WERI-Rb-1 (cell line): ENCODE data around the gene TMEM128.
"Not testable (repeated sequence)": the region's sequence is repeated elsewhere in the genome, so short reads cannot be mapped to it uniquely, and the experiment has no call there.

ENCODE experiments used
- DNase-seq: peaks from one replicate; pipeline ENCODE4 v3.0.0-alpha.2; 2020
- H3K27ac ChIP-seq: fragments of 250-450 bp; sonication (Bioruptor Pico); 2 replicates; pipeline ENCODE4 v1.5.1; 2020; ENCODE audit warnings: mild to moderate bottlenecking, moderate library complexity
- H3K27me3 ChIP-seq: fragments of 250-450 bp; sonication (Bioruptor Pico); 2 replicates; pipeline ENCODE4 v1.5.1; 2021; ENCODE audit warnings: mild to moderate bottlenecking, low read depth, moderate library complexity; ENCODE audit not compliant: insufficient read depth, severe bottlenecking
- H3K36me3 ChIP-seq: fragments of 250-450 bp; sonication (Bioruptor Pico); 2 replicates; pipeline ENCODE4 v1.5.1; 2020; ENCODE audit warnings: mild to moderate bottlenecking, moderate library complexity
- H3K4me3 ChIP-seq: 2 replicates; pipeline ENCODE4 v1.5.1; 2011; ENCODE audit warnings: low read depth, mild to moderate bottlenecking, control low read depth, low read length
- H3K9me3 ChIP-seq: fragments of 250-450 bp; sonication (Bioruptor Pico); 2 replicates; pipeline ENCODE4 v1.5.1; 2021; ENCODE audit warnings: mild to moderate bottlenecking, moderate library complexity; ENCODE audit not compliant: severe bottlenecking
- TF ChIP-seq, protein P1 (sequence below): IDR thresholded peaks from 2 replicates; pipeline ENCODE4 v1.5.1; 2011; ENCODE audit warnings: low read depth, mild to moderate bottlenecking, control low read depth, inconsistent platforms, low read length

The TMEM128 gene

DNA sequence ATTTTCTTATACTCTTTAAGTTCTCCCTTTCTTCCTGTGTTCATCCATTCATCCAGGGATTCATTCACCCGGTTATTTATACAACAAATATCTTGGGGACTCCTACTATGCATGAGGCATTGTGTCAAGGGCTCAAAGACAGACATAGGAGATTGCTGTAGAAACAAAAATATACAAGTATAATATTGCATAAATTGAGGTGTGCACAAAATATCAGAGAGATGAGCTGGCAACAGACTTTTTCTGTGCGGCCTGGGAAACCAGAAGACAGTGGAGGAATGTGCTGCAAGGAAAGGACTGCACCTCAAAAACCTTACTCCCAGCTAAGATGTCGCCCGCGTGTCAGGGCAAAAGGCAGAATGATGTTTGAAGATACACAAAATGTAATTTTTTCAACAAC is 30.9 kb downstream of the TMEM128 start:
- DNase-seq, result no peak
- H3K27ac ChIP-seq, result no peak overlapping the region
- no peaks in the 10 kb centered on the region for H3K36me3 ChIP-seq
- TF ChIP-seq, protein P1, sequence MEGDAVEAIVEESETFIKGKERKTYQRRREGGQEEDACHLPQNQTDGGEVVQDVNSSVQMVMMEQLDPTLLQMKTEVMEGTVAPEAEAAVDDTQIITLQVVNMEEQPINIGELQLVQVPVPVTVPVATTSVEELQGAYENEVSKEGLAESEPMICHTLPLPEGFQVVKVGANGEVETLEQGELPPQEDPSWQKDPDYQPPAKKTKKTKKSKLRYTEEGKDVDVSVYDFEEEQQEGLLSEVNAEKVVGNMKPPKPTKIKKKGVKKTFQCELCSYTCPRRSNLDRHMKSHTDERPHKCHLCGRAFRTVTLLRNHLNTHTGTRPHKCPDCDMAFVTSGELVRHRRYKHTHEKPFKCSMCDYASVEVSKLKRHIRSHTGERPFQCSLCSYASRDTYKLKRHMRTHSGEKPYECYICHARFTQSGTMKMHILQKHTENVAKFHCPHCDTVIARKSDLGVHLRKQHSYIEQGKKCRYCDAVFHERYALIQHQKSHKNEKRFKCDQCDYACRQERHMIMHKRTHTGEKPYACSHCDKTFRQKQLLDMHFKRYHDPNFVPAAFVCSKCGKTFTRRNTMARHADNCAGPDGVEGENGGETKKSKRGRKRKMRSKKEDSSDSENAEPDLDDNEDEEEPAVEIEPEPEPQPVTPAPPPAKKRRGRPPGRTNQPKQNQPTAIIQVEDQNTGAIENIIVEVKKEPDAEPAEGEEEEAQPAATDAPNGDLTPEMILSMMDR, result no peak
- H3K4me3 ChIP-seq, result no peak overlapping the region
- no peaks in the 10 kb centered on the region for H3K9me3 ChIP-seq
- peaks cover 10% of the 10 kb centered on the region for H3K27me3 ChIP-seq

DNA sequence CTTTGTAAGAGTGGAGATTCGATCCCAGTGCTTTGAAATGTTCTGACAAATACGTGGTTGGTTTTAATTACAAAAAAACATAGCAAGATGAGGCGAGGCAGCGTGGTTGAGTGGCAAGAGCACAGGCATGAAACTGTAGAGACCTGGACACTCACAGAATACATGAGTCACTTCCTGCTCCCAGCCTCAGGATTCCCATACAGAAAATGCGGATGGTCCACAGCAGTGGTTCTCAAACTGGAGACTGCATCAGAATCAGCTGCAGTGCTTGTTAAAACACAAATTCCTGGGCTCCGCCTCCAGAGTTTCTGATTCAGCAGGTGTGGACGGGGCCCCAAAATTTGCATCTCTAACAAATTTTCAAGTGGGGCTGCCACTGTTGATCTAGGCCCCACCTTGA is 31.4 kb downstream of the TMEM128 start:
- H3K27ac ChIP-seq, result no peak overlapping the region
- TF ChIP-seq, protein P1, result no peak
- no peak for DNase-seq
- no peaks in the 10 kb centered on the region for H3K9me3 ChIP-seq
- H3K36me3 ChIP-seq, result no peaks in the 10 kb centered on the region
- peaks cover 7% of the 10 kb centered on the region for H3K27me3 ChIP-seq
- no peak overlapping the region for H3K4me3 ChIP-seq

DNA sequence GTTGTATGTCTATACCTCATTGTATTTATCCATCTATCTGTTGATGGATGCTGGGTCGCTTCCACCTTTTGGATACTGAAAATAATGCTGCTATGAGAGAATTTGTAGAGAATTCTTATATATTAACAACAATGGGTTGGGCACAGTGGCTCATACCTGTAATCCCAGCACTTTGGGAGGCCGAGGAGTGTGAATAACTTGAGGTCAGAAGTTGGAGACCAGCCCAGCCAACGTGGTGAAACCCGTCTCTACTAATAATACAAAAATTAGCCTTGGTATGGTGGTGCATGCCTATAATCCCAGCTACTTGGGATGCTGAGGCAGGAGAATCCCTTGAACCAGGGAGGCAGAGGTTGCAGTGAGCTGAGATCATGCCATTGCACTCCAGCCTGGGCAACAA is 34.3 kb downstream of the TMEM128 start:
- not testable (repeated sequence) for H3K9me3 ChIP-seq, H3K36me3 ChIP-seq, H3K27ac ChIP-seq, H3K4me3 ChIP-seq, H3K27me3 ChIP-seq, DNase-seq

DNA sequence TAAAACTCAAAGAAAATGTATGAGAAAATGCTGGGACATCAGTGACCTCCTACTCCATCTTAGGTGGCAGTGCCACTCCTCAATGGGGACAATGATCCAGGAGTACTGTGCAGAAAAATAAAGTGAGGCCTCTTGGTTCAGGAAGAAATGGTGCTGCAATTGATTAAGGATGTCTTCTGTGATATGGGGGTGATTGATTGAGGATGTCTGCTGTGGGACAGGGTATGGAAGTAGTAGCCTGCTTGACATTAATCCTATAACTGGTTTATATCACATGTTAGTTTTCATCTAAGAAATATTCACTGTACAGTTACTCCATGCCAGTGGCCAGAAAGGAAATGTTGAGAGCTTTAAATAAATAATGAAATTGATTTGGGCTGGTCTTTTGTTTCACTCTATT is 41.8 kb downstream of the TMEM128 start:
- no peak overlapping the region for H3K27ac ChIP-seq
- peaks cover 5% of the 10 kb centered on the region for H3K9me3 ChIP-seq
- TF ChIP-seq, protein P1, result no peak
- DNase-seq, result no peak
- no peaks in the 10 kb centered on the region for H3K36me3 ChIP-seq
- no peak overlapping the region for H3K4me3 ChIP-seq
- H3K27me3 ChIP-seq, result peaks cover 5% of the 10 kb centered on the region

DNA sequence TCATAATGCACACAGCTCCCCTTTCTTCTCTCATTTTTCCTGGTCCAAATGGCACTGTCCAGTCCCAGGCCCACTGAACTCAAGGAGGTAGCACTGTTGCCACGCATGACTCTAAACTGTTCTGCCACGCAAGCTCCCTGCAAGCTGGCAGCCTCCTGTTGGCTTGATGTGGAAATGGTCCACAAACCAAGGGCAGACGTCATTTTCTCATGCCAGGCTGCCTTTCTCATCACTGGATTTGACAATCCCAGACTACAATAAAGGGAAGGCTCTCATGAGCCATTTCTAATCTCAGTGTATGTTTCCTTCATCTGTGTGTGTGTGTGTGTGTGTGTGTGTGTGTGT is 43.6 kb downstream of the TMEM128 start:
- DNase-seq, result no peak
- peaks cover 5% of the 10 kb centered on the region for H3K27me3 ChIP-seq
- peaks cover 5% of the 10 kb centered on the region for H3K9me3 ChIP-seq
- no peak overlapping the region for H3K27ac ChIP-seq
- TF ChIP-seq, protein P1, result no peak
- H3K4me3 ChIP-seq, result no peak overlapping the region
- no peaks in the 10 kb centered on the region for H3K36me3 ChIP-seq

DNA sequence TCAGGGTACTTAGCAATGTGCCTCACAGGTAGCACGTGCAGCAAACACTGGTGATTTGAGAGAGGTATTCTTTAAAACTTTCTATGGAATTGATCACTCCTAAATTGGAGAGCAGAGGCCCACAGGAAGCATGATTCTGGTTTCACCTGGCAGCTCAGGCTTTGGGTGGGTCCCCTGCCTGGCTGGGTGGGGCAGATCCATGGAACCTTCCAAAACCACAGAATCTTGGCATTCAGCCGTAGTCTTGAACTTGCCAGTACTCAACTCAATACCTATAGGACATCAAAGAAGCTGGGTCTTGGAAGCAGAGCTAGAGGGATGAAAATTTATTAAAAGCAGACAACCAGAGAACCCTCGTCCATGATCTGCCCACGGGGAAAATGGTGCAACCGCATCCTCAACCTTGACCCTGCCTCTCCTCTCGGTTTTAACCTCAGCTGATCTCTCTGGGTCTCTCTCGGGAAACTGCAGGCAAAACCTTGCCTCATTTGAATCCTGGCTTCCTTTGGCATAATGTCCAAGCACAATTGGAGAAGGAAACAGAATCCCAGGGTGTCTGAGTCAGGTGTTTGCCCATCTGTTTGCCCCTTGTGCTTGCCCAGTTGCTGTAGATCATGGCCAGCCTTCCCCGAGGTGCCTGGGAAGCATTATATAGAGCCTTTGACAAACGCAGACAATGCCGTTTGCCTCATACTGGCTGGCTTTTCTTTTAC is 44.2 kb downstream of the TMEM128 start:
- Histone ChIP-seq H3K9me3 (peaks cover 5% of the 10 kb centered on the region), H3K27me3 (peaks cover 5% of the 10 kb centered on the region), H3K36me3 (no peaks in the 10 kb centered on the region), H3K4me3 (no peak overlapping the region), H3K27ac (no peak overlapping the region)
- no peak for DNase-seq
- TF ChIP-seq, protein P1, result no peak
